Gastrocnemius medialis (tissue), 4 donors: ENCODE measurements around the gene SLC7A8.

Experiments used
- CTCF ChIP-seq, 5 experiments: fragments of 450-650 bp in 3 of 5; fragments of 200-600 bp in 2 of 5; sonication (generic) in 2 of 5; IDR thresholded peaks in 4 of 5; conservative IDR thresholded peaks in 1 of 5; 1 replicate in 4 of 5; 2 replicates in 1 of 5; pipeline ENCODE4 v1.5.1; 2016 to 2019; ENCODE audit warnings: antibody characterized with exemption in 5 of 5, mild to moderate bottlenecking in 3 of 5, moderate library complexity in 3 of 5
- POLR2A ChIP-seq, 2 donors: fragments of 450-650 bp; IDR thresholded peaks; one replicate each; pipeline ENCODE4 v1.6.1; 2017; ENCODE audit warnings: antibody characterized with exemption in 2 of 2, mild to moderate bottlenecking in 2 of 2, moderate library complexity in 2 of 2

- no peak for TF ChIP-seq CTCF (IDR thresholded peaks at IDR 0.05 in 4 of 5, conservative IDR thresholded peaks at IDR 0.05 in 1 of 5)
- no peak for TF ChIP-seq POLR2A (IDR thresholded peaks at IDR 0.05)
These were observed 16.2 kb downstream of the SLC7A8 start for GRCh38 chr14:23167116-23167847.
